DOHH2 (cell line): Measurements from ENCODE around the gene XRCC4.

Experiments used
- H3F3A ChIP-seq: fragments of 200-600 bp; sonication (generic), shearing (Covaris generic); 2 replicates; pipeline ENCODE4 v1.6.0; 2016; ENCODE audit warnings: antibody characterized with exemption, mild to moderate bottlenecking; ENCODE audit not compliant: control insufficient read depth, insufficient read depth
- H3K27ac ChIP-seq: fragments of 200-600 bp; sonication (generic); 2 replicates; pipeline ENCODE4 v1.5.1; 2014; ENCODE audit warnings: low read depth, mild to moderate bottlenecking, low read length, moderate library complexity
- H3K27me3 ChIP-seq: fragments of 200-600 bp; sonication (generic); 2 replicates; pipeline ENCODE4 v1.6.1; 2014; ENCODE audit warnings: mild to moderate bottlenecking, low read length, mixed read lengths; ENCODE audit not compliant: control insufficient read depth
- H3K36me3 ChIP-seq: fragments of 200-600 bp; sonication (generic); 2 replicates; pipeline ENCODE4 v1.6.1; 2014; ENCODE audit warnings: mild to moderate bottlenecking, low read length, moderate library complexity, mixed read lengths; ENCODE audit not compliant: control insufficient read depth
- H3K4me1 ChIP-seq: fragments of 200-600 bp; sonication (generic); 2 replicates; pipeline ENCODE4 v1.6.1; 2014; ENCODE audit warnings: mild to moderate bottlenecking, low read length, mixed read lengths; ENCODE audit not compliant: control insufficient read depth
- H3K4me2 ChIP-seq: fragments of 200-600 bp; sonication (generic); 2 replicates; pipeline ENCODE4 v1.6.0; 2014; ENCODE audit warnings: mild to moderate bottlenecking, low read length, moderate library complexity
- H3K4me3 ChIP-seq: fragments of 200-600 bp; sonication (generic); 2 replicates; pipeline ENCODE4 v1.5.1; 2014; ENCODE audit warnings: mild to moderate bottlenecking, low read length, mixed read lengths
- H3K79me2 ChIP-seq: fragments of 200-600 bp; sonication (generic); 2 replicates; pipeline ENCODE4 v1.6.1; 2014; ENCODE audit warnings: mild to moderate bottlenecking, low read length, mixed read lengths; ENCODE audit not compliant: control insufficient read depth
- H3K9me2 ChIP-seq: fragments of 200-600 bp; sonication (generic); replicated peaks from 2 replicates; pipeline ENCODE4 v1.6.1; 2014; ENCODE audit warnings: mild to moderate bottlenecking, low read length, mixed read lengths; ENCODE audit not compliant: control insufficient read depth
- H3K9me3 ChIP-seq: fragments of 200-600 bp; sonication (generic); 2 replicates; pipeline ENCODE4 v1.6.1; 2014; ENCODE audit warnings: antibody characterized with exemption, low read length, mixed read lengths; ENCODE audit not compliant: control insufficient read depth, insufficient read depth
- H4K20me1 ChIP-seq: fragments of 200-600 bp; sonication (generic); 2 replicates; pipeline ENCODE4 v1.6.0; 2014; ENCODE audit warnings: low read depth, mild to moderate bottlenecking, antibody characterized with exemption, low read length, moderate library complexity; ENCODE audit not compliant: control insufficient read depth, insufficient read depth
- CTCF ChIP-seq: fragments of 200-600 bp; sonication (generic); IDR thresholded peaks from one replicate; pipeline ENCODE4 v1.5.1; 2014; ENCODE audit warnings: antibody characterized with exemption, mild to moderate bottlenecking, low read depth, low read length; ENCODE audit not compliant: poor library complexity, severe bottlenecking
- EZH2phosphoT487 ChIP-seq: fragments of 200-600 bp; sonication (generic); IDR thresholded peaks from 2 replicates; pipeline ENCODE4 v1.6.1; 2017; ENCODE audit warnings: borderline replicate concordance, mild to moderate bottlenecking, antibody characterized with exemption, low read length, moderate library complexity, mixed read lengths

Gene XRCC4

DNA sequence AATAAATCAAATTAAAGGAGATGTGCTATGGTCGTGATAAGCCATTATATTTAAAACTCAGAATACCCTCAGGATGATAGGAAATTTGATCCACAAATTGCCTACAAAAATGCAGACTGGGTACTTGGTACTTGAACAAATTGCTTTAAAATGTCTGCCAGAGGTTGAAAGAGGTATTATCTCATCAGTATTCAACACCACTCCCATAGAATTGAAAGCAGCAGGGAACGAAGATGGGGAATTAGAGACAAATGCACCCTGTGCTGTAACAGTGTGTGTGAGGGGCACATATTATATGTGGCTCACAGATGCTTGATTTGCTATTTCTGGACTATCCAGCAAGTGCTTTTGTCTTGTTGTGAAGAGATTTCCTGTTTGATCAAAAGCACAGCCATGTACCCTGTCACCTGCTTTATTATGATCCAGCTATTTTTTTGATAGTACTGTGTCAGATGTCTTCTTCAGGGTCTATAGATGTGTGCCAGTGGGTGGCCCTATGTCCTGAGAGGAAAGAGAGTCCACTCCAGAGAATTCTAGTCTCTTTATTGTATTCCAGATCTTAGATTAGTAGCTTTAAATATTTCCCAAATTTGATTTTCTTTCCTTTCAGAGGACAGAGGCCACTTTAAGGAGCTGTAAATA lies 120.1 kb downstream of the XRCC4 start:
- Histone ChIP-seq H3K27me3 (no peaks in the 10 kb centered on the region), H3K4me1 (peaks cover 5% of the 10 kb centered on the region), H3K9me3 (no peaks in the 10 kb centered on the region), H3K27ac (no peak overlapping the region), H3K36me3 (peaks cover 3% of the 10 kb centered on the region; the same call in 1 of the 2 replicates), H3K79me2 (no peaks in the 10 kb centered on the region), H4K20me1 (no peaks in the 10 kb centered on the region), H3F3A (no peaks in the 10 kb centered on the region), H3K4me2 (no peak overlapping the region), H3K4me3 (no peak overlapping the region), H3K9me2 (no peaks in the 10 kb centered on the region)
- TF ChIP-seq EZH2phosphoT487 (no peak), CTCF (no peak)

DNA sequence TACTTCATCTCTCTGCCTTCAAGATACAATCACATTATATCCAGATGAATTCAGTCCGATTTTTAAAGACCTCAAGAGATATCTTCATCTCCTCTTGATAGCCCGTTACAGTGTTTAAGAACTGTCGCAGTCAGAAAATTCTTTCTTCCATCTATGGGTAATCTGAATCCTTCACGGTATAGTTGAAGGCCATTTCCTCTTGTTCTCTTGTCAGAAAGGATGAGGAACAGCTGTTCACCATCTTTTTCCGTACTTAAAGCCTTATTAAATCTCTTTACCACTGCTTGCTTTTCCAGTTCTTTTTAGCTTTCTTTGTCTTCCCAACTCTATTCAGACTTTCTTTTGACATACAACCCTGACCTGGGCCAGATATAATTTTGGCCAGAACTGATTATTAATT lies 121.8 kb downstream of the XRCC4 start:
- Histone ChIP-seq H3K4me3 (no peak overlapping the region), H3K4me2 (no peak overlapping the region), H3K36me3 (peaks cover 3% of the 10 kb centered on the region; the same call in 1 of the 2 replicates), H3K9me3 (no peaks in the 10 kb centered on the region), H3F3A (no peaks in the 10 kb centered on the region), H3K9me2 (no peaks in the 10 kb centered on the region), H3K27ac (no peak overlapping the region), H3K79me2 (no peaks in the 10 kb centered on the region), H3K4me1 (peaks cover 5% of the 10 kb centered on the region), H3K27me3 (no peaks in the 10 kb centered on the region), H4K20me1 (no peaks in the 10 kb centered on the region)
- no peak for TF ChIP-seq CTCF
- no peak for TF ChIP-seq EZH2phosphoT487

GRCh38 chr5:83204651-83205050 lies 127.3 kb downstream of the XRCC4 start:
- Histone ChIP-seq H3K4me3 (no peak overlapping the region), H4K20me1 (no peaks in the 10 kb centered on the region), H3K9me2 (no peaks in the 10 kb centered on the region), H3K79me2 (no peaks in the 10 kb centered on the region), H3K27me3 (no peaks in the 10 kb centered on the region), H3F3A (no peaks in the 10 kb centered on the region), H3K27ac (no peak overlapping the region), H3K4me1 (no peaks in the 10 kb centered on the region), H3K9me3 (no peaks in the 10 kb centered on the region), H3K36me3 (peaks cover 6% of the 10 kb centered on the region; the same call in 1 of the 2 replicates), H3K4me2 (no peak overlapping the region)
- TF ChIP-seq CTCF: no peak
- TF ChIP-seq EZH2phosphoT487: no peak
